ENCODE results near the gene ATP8A2.

Gene ATP8A2

GRCh38 chr13:25453850-25454365 is 82.1 kb downstream of the ATP8A2 start:
- Histone ChIP-seq H3K36me3 (no peaks in the 10 kb centered on the region), H3K4me1 (no peaks in the 10 kb centered on the region), H3K27ac (no peak overlapping the region), H3K4me3 (no peak overlapping the region), H3K9me3 (no peaks in the 10 kb centered on the region), H3K27me3 (no peaks in the 10 kb centered on the region)
- intact Hi-C loops (cut with DNase I; ENCODE audit: low total_unique reads) = no loop called here
- DNase-seq = no peak
- TF ChIP-seq, protein P1, sequence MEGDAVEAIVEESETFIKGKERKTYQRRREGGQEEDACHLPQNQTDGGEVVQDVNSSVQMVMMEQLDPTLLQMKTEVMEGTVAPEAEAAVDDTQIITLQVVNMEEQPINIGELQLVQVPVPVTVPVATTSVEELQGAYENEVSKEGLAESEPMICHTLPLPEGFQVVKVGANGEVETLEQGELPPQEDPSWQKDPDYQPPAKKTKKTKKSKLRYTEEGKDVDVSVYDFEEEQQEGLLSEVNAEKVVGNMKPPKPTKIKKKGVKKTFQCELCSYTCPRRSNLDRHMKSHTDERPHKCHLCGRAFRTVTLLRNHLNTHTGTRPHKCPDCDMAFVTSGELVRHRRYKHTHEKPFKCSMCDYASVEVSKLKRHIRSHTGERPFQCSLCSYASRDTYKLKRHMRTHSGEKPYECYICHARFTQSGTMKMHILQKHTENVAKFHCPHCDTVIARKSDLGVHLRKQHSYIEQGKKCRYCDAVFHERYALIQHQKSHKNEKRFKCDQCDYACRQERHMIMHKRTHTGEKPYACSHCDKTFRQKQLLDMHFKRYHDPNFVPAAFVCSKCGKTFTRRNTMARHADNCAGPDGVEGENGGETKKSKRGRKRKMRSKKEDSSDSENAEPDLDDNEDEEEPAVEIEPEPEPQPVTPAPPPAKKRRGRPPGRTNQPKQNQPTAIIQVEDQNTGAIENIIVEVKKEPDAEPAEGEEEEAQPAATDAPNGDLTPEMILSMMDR (IDR thresholded peaks at IDR 0.05) = no peak

- DNase-seq = no peak
- H3K36me3 ChIP-seq = no peaks in the 10 kb centered on the region
- no peak overlapping the region for H3K4me3 ChIP-seq
- no peaks in the 10 kb centered on the region for H3K4me1 ChIP-seq
- no peaks in the 10 kb centered on the region for H3K27me3 ChIP-seq
- intact Hi-C loops (cut with DNase I; ENCODE audit: low total_unique reads) = no loop called here
- TF ChIP-seq, protein P1 (IDR thresholded peaks at IDR 0.05) = no peak
- no peaks in the 10 kb centered on the region for H3K9me3 ChIP-seq
- H3K27ac ChIP-seq = no peak overlapping the region
These were observed 83.4 kb downstream of the ATP8A2 start for GRCh38 chr13:25455146-25455545.

GRCh38 chr13:25457566-25457965 is 85.8 kb downstream of the ATP8A2 start:
- Histone ChIP-seq H3K9me3 (no peaks in the 10 kb centered on the region), H3K27ac (no peak overlapping the region), H3K4me3 (no peak overlapping the region), H3K36me3 (no peaks in the 10 kb centered on the region), H3K27me3 (no peaks in the 10 kb centered on the region), H3K4me1 (no peaks in the 10 kb centered on the region)
- no peak for DNase-seq
- intact Hi-C loops (cut with DNase I; ENCODE audit: low total_unique reads) = no loop called here
- TF ChIP-seq, protein P1 (IDR thresholded peaks at IDR 0.05) = no peak

GRCh38 chr13:25462301-25463125 is 90.7 kb downstream of the ATP8A2 start:
- H3K4me3 ChIP-seq = no peak overlapping the region
- TF ChIP-seq, protein P1 (IDR thresholded peaks at IDR 0.05) = no peak
- intact Hi-C loops (cut with DNase I; ENCODE audit: low total_unique reads) = no loop called here

DNA sequence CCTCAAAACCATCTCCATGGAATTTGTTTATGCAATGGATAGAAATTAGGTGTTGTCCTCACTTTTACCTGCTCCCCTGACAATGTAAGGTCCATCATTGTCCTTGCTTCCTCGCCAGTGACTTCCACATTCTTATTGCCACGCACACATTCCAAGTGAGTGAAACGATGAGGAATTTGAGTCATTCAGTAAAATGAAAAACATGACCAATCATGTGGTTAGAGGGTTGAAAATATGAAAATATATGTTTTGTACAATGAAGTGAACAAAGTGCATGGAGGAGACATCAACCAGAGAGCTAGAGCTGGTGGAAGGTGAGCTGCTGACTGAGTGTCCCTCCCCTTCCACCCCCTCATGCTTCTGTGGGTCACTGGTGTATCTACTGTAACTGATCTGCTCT is 91.7 kb downstream of the ATP8A2 start:
- H3K27ac ChIP-seq = no peak overlapping the region
- no peaks in the 10 kb centered on the region for H3K36me3 ChIP-seq
- DNase-seq = no peak
- no peak overlapping the region for H3K4me3 ChIP-seq
- TF ChIP-seq, protein P1 (IDR thresholded peaks at IDR 0.05) = no peak
- no peaks in the 10 kb centered on the region for H3K9me3 ChIP-seq
- intact Hi-C loops (cut with DNase I; ENCODE audit: low total_unique reads) = no loop called here
- no peaks in the 10 kb centered on the region for H3K4me1 ChIP-seq
- peaks cover 0 to 7% of the 10 kb centered on the region in 2 donors for H3K27me3 ChIP-seq

More at GRCh38 chr13:25462301-25463125, 90.7 kb downstream of the ATP8A2 start:
- no peaks in the 10 kb centered on the region for H3K9me3 ChIP-seq
- H3K4me1 ChIP-seq = no peaks in the 10 kb centered on the region
- no peaks in the 10 kb centered on the region for H3K36me3 ChIP-seq
- no peak overlapping the region for H3K27ac ChIP-seq
- peaks cover 0 to 3% of the 10 kb centered on the region in 2 donors for H3K27me3 ChIP-seq
- no peak for DNase-seq

Data from tibial artery (tissue), 4 donors.